ENCODE data around the gene TRIM74. TPM values are rescaled to one million over a fixed set of nuclear protein-coding genes. Genes with fewer than 3 reads are reported as not detected.
A peak's percentile ranks its signal among the peaks of the same experiment; 100 is the strongest.
"Not testable (repeated sequence)": the region's sequence is repeated elsewhere in the genome, so short reads cannot be mapped to it uniquely, and the experiment has no call there.

The TRIM74 gene
- total and polyA plus RNA-seq, 9 of the 15 experiments (the other 6 are each of a cell fraction or from before 2014, with no cell fraction given), result not detected

DNA sequence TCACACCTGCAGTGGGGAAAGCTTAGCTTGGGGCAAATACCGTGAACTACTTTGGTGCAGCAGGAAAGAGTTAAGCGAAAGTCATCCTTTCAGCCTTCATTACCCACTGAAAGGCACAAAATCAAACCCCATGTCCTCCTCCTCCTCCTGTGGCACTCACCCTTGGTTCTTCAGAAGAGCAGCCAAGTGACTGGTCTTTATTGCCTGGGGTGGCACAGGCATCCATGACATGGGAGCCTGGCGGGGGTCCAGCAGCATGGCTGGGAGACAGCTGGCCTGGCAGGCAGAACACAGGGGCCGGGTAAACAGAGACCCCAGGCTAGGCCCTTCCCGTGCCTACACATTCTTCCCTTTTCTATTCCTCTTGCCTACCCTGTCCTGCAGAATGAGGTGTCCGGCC is 19.6 kb downstream of the TRIM74 start:
- H3K27ac ChIP-seq (ENCODE audit: extremely low read depth, low read depth, low read length); H3K9me3 ChIP-seq (replicated peaks; ENCODE audit: control insufficient read depth, insufficient read depth, low read depth, low read length); BruUV-seq (replicated peaks); ATAC-seq; H3K4me3 ChIP-seq; H3K4me1 ChIP-seq (replicated peaks in 1 of 2; ENCODE audit: control insufficient read depth in 2 of 2, insufficient read depth in 2 of 2, low read length in 2 of 2); POLR2A ChIA-PET; H3K9me1 ChIP-seq (ENCODE audit: control insufficient read depth, insufficient read depth, low read length); DNase-seq (ENCODE audit: extremely low read depth in 1 of 4, low spot score in 3 of 4); H3K9ac ChIP-seq (ENCODE audit: insufficient read depth in 1 of 2, low read depth in 2 of 2, low read length in 2 of 2); intact Hi-C loops (cut with micrococcal nuclease); FAIRE-seq; H3K27me3 ChIP-seq (ENCODE audit: control insufficient read depth in 2 of 2, insufficient read depth in 2 of 2, low read length in 2 of 2); H4K20me1 ChIP-seq (replicated peaks; ENCODE audit: control insufficient read depth, insufficient read depth, low read length); H3K4me2 ChIP-seq (ENCODE audit: insufficient read depth, low read length); H3K79me2 ChIP-seq (ENCODE audit: control insufficient read depth, insufficient read depth, low read length); H2AFZ ChIP-seq (ENCODE audit: low read depth, low read length); CTCF ChIA-PET (ENCODE audit: low intra/inter-chr PET ratio): not testable (repeated sequence)
- peaks cover 23% of the 10 kb centered on the region; the same call in 1 of the 3 replicates for H3K36me3 ChIP-seq (ENCODE audit: control insufficient read depth, insufficient read depth, low read length)
- in situ Hi-C loops (cut with MboI), result loop anchor here (10.0 kb wide), 1 partner anchor 495 kb away; no protein-coding TSS in a partner anchor
- 83% methylated on average over 3 of the region's 6 CpGs for WGBS (ENCODE audit: insufficient coverage, low coverage, missing lambda C conversion rate)
- TF ChIP-seq POLR2AphosphoS5 (IDR thresholded peaks at IDR 0.05; ENCODE audit: control insufficient read depth, insufficient read depth, low read depth, low read length) (peak; percentile 19; the same call in 1 of the 2 replicates), NFIC (IDR thresholded peaks at IDR 0.05) (0 out of 2 replicates have a peak, but pooled peaks have one; percentile 30), SUPT5H (IDR thresholded peaks at IDR 0.05) (peak; percentile 73), POLR2B (IDR thresholded peaks at IDR 0.05; ENCODE audit: low read depth, partially characterized antibody) (peak; percentile 53), POLR2A (conservative IDR thresholded peaks at IDR 0.05) (peak; percentile 73)

DNA sequence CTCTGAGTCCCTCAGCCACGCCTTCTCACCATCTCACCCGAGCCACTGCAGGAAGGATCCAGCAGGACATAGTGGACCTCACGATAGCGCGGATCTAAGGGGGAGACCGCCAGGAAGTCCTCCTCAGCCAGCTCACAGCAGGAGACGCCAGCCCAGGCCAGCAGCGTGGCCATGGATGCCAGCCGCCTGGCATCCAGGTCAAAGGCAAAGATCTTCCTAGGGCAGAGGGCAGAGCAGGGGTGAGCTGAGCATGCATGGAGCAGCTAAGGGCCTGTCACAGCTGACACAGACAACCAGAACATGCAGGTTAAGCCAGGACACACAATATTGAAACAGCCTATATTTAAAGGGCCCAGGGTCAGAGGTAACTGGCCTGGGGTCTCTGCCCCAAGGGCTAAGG is 20.0 kb downstream of the TRIM74 start:
- not testable (repeated sequence) for H3K9me3 ChIP-seq (replicated peaks; ENCODE audit: control insufficient read depth, insufficient read depth, low read depth, low read length)
- in situ Hi-C loops (cut with MboI), result loop anchor here (10.0 kb wide), 1 partner anchor 496 kb away; no protein-coding TSS in a partner anchor

More for the DNA sequence above, 20.0 kb downstream of the TRIM74 start:
- H3K4me2 ChIP-seq (ENCODE audit: insufficient read depth, low read length); POLR2A ChIA-PET; H4K20me1 ChIP-seq (replicated peaks; ENCODE audit: control insufficient read depth, insufficient read depth, low read length); CTCF ChIA-PET (ENCODE audit: low intra/inter-chr PET ratio); H3K9ac ChIP-seq (ENCODE audit: insufficient read depth in 1 of 2, low read depth in 2 of 2, low read length in 2 of 2); intact Hi-C loops (cut with micrococcal nuclease); H2AFZ ChIP-seq (ENCODE audit: low read depth, low read length); H3K27ac ChIP-seq (ENCODE audit: extremely low read depth, low read depth, low read length); BruUV-seq (replicated peaks); H3K9me1 ChIP-seq (ENCODE audit: control insufficient read depth, insufficient read depth, low read length); ATAC-seq; FAIRE-seq; H3K79me2 ChIP-seq (ENCODE audit: control insufficient read depth, insufficient read depth, low read length); H3K4me1 ChIP-seq (replicated peaks in 1 of 2; ENCODE audit: control insufficient read depth in 2 of 2, insufficient read depth in 2 of 2, low read length in 2 of 2); H3K27me3 ChIP-seq (ENCODE audit: control insufficient read depth in 2 of 2, insufficient read depth in 2 of 2, low read length in 2 of 2); H3K4me3 ChIP-seq; DNase-seq (ENCODE audit: extremely low read depth in 1 of 4, low spot score in 3 of 4): not testable (repeated sequence)
- peaks cover 23% of the 10 kb centered on the region; the same call in 1 of the 3 replicates for H3K36me3 ChIP-seq (ENCODE audit: control insufficient read depth, insufficient read depth, low read length)
- 96% methylated on average over 3 of the region's 9 CpGs for WGBS (ENCODE audit: insufficient coverage, low coverage, missing lambda C conversion rate)

All from K562 (cell line).